Smooth muscle cell (in vitro differentiated cells): ENCODE data around the gene UHRF1. TPM values are rescaled to one million over a fixed set of nuclear protein-coding genes. Genes with fewer than 3 reads are reported as not detected.
"Not testable (repeated sequence)": the region's sequence is repeated elsewhere in the genome, so short reads cannot be mapped to it uniquely, and the experiment has no call there.

Experiments used
- DNase-seq: peaks from one replicate; lab custom pipeline; 2025; ENCODE audit not compliant: unreplicated experiment; lab: John Stamatoyannopoulos, UW
- H2AFZ ChIP-seq: fragments of 200-600 bp; sonication (generic); 2 replicates; pipeline ENCODE4 v1.6.0; 2016; ENCODE audit warnings: antibody characterized with exemption, low read depth, mild to moderate bottlenecking
- H3F3A ChIP-seq: fragments of 200-600 bp; sonication (generic); 2 replicates; pipeline ENCODE4 v1.6.0; 2017; ENCODE audit warnings: antibody characterized with exemption, low read depth
- H3K27ac ChIP-seq: fragments of 200-600 bp; sonication (generic); 2 replicates; pipeline ENCODE4 v1.5.1; 2016; ENCODE audit warnings: low read depth, mild to moderate bottlenecking
- H3K27me3 ChIP-seq: fragments of 200-600 bp; sonication (generic); 2 replicates; pipeline ENCODE4 v1.6.1; 2016; ENCODE audit warnings: low read depth, mild to moderate bottlenecking
- H3K36me3 ChIP-seq: fragments of 200-600 bp; sonication (generic); 2 replicates; pipeline ENCODE4 v1.5.1; 2016; ENCODE audit warnings: low read depth
- H3K4me1 ChIP-seq: fragments of 200-600 bp; sonication (generic); 2 replicates; pipeline ENCODE4 v1.5.1; 2016; ENCODE audit warnings: low read depth
- H3K4me2 ChIP-seq: fragments of 200-600 bp; sonication (generic); 2 replicates; pipeline ENCODE4 v1.6.0; 2016; ENCODE audit warnings: mild to moderate bottlenecking
- H3K4me3 ChIP-seq: fragments of 200-600 bp; sonication (generic); 2 replicates; pipeline ENCODE4 v1.5.1; 2016; ENCODE audit warnings: mild to moderate bottlenecking
- H3K79me2 ChIP-seq: fragments of 200-600 bp; sonication (generic); 2 replicates; pipeline ENCODE4 v1.6.0; 2016; ENCODE audit warnings: low read depth, mild to moderate bottlenecking
- H3K9ac ChIP-seq: fragments of 200-600 bp; sonication (generic); 2 replicates; pipeline ENCODE4 v1.6.0; 2016; ENCODE audit warnings: low read depth
- H3K9me3 ChIP-seq: fragments of 200-600 bp; sonication (generic); replicated peaks from 2 replicates; pipeline ENCODE4 v1.5.1; 2016; ENCODE audit warnings: low read depth
- H4K20me1 ChIP-seq: fragments of 200-600 bp; sonication (generic); 2 replicates; pipeline ENCODE4 v1.6.0; 2016; ENCODE audit warnings: low read depth
- CTCF ChIP-seq: fragments of 200-600 bp; sonication (generic); IDR thresholded peaks from 2 replicates; pipeline ENCODE4 v1.5.1; 2017; ENCODE audit warnings: borderline replicate concordance, mild to moderate bottlenecking, antibody characterized with exemption; ENCODE audit not compliant: insufficient read depth, poor library complexity, severe bottlenecking
- WGBS: methylation state at CpG from one replicate; pipeline ENCODE4 v1.1.7; 2016; ENCODE audit warnings: low lambda C conversion rate; 5-methylcytosine and 5-hydroxymethylcytosine counted together
- polyA plus RNA-seq: library from polyadenylated mRNA; unstranded; fragments of >200 nt; fragmentation: Nextera tagmentation; extraction: Ambion mirVana; gene quantifications from 2 replicates; pipeline ENCODE4 v1.2.1, GENCODE V29; 2016
- total RNA-seq: library from RNA; depleted of rRNA; stranded (reverse); fragments of >200 nt; gene quantifications from 2 replicates; pipeline ENCODE4 v1.2.3, GENCODE V29; 2014

UHRF1 gene
- total and polyA plus RNA-seq, 2 experiments from 2014 or later: 11.3 to 27.2 TPM

- Histone ChIP-seq H2AFZ (no peak overlapping the region), H3K9me3 (no peaks in the 10 kb centered on the region), H3K4me2 (no peak overlapping the region), H3K9ac (no peak overlapping the region), H3K36me3 (no peaks in the 10 kb centered on the region), H3F3A (no peaks in the 10 kb centered on the region), H3K4me1 (no peaks in the 10 kb centered on the region), H3K27ac (no peak overlapping the region), H3K4me3 (no peak overlapping the region), H3K27me3 (no peaks in the 10 kb centered on the region), H4K20me1 (no peaks in the 10 kb centered on the region), H3K79me2 (no peaks in the 10 kb centered on the region)
- WGBS: 88% methylated on average over 7 of the region's 7 CpGs
- no peak for DNase-seq
- TF ChIP-seq CTCF: no peak
Measured at GRCh38 chr19:4897146-4897545, 12.2 kb upstream of the UHRF1 start.

DNA sequence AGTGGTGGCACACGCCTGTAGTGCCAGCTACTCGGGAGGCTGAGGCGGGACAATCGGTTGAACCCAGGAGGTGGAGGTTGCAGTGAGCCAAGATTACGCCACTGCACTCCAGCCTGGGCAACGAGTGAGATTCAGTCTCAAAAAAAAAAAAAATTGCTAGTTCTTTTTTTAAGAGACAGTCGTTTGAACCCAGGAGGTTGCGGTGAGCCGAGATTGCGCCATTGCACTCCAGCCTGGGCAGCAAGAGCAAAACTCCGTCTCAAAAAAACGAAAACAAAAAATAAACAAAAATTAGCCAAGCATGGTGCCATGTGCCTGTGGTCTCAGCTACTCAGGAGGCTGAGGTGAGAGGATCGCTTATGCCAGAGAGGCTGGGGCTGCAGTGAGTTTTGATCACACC, 8.4 kb upstream of the UHRF1 start:
- H3K4me3 ChIP-seq, H3K27me3 ChIP-seq, DNase-seq, H3K4me2 ChIP-seq, H4K20me1 ChIP-seq, H3K9ac ChIP-seq, H3F3A ChIP-seq, H3K79me2 ChIP-seq, H3K4me1 ChIP-seq, H3K27ac ChIP-seq, H3K36me3 ChIP-seq, H3K9me3 ChIP-seq, H2AFZ ChIP-seq: not testable (repeated sequence)
- WGBS: 98% methylated on average over 13 of the region's 13 CpGs

DNA sequence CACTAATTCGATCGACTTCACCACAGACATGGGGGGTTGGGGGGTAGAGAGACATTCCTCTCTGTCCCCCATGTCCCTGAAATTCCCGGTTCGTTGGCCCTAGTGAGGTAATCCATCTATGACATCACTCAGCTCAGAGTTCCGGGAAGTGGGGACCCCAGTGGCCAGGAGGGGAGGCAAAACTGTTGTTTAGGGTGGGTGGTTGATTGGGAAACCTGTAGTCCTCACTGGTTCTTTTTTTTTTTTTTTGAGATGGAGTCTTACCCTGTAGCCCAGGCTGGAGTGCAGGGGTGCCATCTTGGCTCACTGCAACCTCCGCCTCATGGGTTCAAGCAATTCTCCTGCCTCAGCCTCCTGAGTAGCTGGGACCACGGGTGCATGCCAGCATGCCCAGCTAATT, 6.5 kb upstream of the UHRF1 start, which contains the start of gene ARRDC5:
ARRDC5 (minus strand) TSS at position 101 of the 400 bp plus-strand sequence; CDS start at position 30, 71 bp downstream.
- no peaks in the 10 kb centered on the region for H3K79me2 ChIP-seq
- no peak within 1 kb of the TSS for H3K27ac ChIP-seq
- H3K4me2 ChIP-seq: no peak within 1 kb of the TSS
- no peak for DNase-seq
- no peak for TF ChIP-seq CTCF
- H3F3A ChIP-seq: no peaks in the 10 kb centered on the region
- H3K4me3 ChIP-seq: no peak within 1 kb of the TSS
- no peaks in the 10 kb centered on the region for H3K9me3 ChIP-seq
- WGBS: 90% methylated on average over 7 of the region's 7 CpGs
- H3K36me3 ChIP-seq: no peaks in the 10 kb centered on the region
- no peaks in the 10 kb centered on the region for H3K4me1 ChIP-seq
- no peak within 1 kb of the TSS for H2AFZ ChIP-seq
- no peaks in the 10 kb centered on the region for H4K20me1 ChIP-seq
- no peak within 1 kb of the TSS for H3K9ac ChIP-seq
- no peaks in the 10 kb centered on the region for H3K27me3 ChIP-seq

DNA sequence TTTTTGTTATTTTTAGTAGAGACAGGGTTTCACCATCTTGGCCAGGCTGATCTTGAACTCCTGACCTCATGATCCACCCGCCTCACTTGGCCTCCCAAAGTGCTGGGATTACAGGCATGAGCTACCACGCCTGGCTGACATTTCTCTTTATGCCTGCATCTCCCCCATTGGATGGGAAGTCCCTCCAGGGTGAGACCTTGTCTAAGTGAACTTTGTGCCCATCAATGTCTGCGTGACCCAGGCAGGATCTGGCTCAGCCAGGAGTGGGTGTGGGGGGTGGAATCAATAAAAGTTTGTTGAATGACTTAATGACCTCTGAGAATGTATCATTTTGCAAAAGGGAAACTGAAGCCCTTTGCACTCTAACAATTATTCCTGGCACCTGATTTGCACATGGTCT, 4.8 kb upstream of the UHRF1 start:
- Histone ChIP-seq H3K9ac (no peak overlapping the region), H3K79me2 (no peaks in the 10 kb centered on the region), H3K27ac (no peak overlapping the region), H3K4me1 (no peaks in the 10 kb centered on the region), H2AFZ (no peak overlapping the region), H4K20me1 (no peaks in the 10 kb centered on the region), H3K4me2 (no peak overlapping the region), H3K36me3 (no peaks in the 10 kb centered on the region), H3K4me3 (no peak overlapping the region), H3F3A (no peaks in the 10 kb centered on the region), H3K27me3 (no peaks in the 10 kb centered on the region), H3K9me3 (no peaks in the 10 kb centered on the region)
- 84% methylated on average over 3 of the region's 3 CpGs for WGBS
- DNase-seq: no peak
- no peak for TF ChIP-seq CTCF
